CD4-positive, alpha-beta T cell treated with Interleukin-6 at 100 ng/mL for 8 hours (primary cell): Measurements from ENCODE around the gene TMCO6.

Experiments used
- DNase-seq: peaks from one replicate; pipeline ENCODE4 v3.0.0-alpha.2; 2020; ENCODE audit warnings: mixed read lengths, low spot score

TMCO6 gene

DNA sequence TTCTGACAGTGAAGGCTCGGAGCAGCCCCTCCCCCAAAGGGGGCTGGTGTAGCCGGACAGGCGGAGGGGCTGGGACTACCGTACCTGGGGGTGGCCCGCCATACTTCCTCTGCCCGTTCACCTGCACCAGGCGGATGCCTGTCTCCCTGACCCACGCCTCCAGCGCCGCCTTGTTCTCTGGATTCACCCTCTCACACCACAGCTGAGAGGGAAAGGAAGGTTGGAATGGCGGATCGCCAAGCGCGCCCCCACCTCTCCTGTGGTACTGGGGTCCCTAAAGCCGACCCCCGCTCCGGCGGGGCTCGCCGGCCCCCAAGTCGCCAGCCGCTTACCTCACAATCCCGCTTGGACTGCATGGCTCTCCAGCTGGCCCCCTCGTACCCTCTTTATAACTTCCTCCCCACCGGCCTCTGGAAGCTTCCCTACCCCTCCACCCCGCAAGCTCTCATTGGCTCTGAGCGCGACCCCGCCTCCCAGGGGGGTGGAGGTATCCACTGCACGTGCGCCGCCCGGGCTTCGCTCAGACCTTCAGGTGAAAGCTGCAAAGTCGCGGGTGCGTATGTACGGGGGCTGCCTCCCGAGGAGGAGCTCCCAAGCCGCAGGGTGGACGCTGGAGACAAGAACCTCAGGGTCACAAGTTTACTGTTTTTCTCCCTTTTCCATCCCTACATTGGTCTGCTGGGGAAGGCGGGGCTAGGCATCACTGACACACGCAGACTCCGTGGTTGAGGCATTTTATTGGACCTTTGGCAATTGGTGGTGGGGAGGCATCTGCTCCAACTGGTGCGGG is 34.1 kb downstream of the TMCO6 start, which contains the start of gene DND1:
Gene DND1 (minus strand): TSS at position 390 of the 790 bp plus-strand sequence. CDS start 34 bp downstream, at position 356.
- no peak for DNase-seq

DNA sequence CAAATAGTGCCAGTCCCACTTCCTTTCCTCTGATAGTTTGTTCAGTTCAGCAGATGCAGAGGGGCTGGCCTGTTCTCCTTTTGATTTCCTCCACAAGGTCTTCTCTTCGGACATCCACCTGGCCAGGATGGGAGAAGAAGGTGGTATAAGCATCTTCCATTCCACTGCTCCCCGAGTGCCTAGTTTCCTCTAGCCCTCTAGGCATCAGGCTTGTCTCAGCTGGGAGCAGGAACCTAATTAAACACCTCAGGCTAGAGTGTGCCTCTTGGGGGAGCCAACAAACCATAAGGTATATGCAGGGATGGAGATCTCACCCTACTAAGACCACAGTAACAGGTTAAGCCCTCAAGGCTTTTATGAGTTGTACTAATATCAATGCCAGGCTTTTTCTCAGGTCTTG is 35.0 kb downstream of the TMCO6 start:
- DNase-seq = no peak

DNA sequence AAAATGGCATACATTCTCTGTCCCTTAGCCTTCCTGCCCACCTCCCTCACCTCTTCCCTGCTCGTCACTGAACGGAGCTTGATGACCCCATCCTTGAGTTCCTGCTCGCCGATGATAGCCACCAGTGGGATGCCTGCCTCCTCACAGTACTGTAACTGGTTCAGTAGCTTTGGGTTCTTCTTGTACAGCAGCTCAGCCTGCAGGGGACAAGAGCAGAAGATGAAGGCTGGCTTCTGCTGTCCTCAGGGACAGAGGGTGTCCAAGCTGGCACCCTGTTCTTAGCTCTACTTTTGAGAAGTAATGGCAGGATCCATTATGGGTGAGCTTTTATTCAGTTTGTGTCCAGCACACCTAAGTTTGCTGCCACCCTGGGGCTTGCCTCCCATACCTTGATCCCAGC is 35.4 kb downstream of the TMCO6 start:
- DNase-seq = no peak

DNA sequence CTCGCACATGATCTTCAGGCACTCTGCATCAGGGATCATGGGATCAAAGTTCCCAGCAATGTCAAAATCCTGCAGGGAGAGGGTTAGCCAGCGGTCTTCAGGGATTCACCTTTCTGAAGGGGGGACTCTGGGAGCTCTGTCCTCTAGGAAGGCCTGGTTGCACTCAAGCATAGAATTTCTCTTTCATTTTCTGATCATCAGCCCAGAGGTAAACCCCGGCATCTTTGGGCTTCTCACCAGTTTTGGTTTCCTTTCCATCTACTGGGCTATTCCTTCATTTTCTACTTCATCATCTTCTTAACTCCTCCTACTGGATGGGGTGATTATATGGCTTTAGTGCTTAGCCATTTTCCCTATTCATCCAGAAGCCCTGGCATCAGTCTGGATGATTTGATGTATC is 38.7 kb downstream of the TMCO6 start:
- DNase-seq = no peak

DNA sequence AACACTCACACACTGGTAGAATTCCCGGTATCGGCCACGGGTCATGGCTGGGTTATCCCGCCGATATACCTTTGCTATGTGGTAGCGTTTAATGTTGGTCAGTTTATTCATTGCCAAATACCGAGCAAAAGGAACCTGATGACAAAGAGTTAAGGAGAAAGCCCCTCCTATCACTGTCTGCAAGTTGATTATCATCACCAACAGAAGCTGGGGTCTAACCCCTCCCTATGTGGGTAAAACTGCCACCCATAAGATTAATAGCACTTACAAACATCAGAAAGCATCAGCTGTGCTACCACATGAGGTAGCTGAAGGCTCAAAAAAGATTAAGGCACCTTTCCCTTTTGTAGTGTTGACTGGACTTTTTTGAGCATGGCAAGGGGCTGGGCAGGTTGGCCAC is 39.7 kb downstream of the TMCO6 start:
- no peak for DNase-seq

DNA sequence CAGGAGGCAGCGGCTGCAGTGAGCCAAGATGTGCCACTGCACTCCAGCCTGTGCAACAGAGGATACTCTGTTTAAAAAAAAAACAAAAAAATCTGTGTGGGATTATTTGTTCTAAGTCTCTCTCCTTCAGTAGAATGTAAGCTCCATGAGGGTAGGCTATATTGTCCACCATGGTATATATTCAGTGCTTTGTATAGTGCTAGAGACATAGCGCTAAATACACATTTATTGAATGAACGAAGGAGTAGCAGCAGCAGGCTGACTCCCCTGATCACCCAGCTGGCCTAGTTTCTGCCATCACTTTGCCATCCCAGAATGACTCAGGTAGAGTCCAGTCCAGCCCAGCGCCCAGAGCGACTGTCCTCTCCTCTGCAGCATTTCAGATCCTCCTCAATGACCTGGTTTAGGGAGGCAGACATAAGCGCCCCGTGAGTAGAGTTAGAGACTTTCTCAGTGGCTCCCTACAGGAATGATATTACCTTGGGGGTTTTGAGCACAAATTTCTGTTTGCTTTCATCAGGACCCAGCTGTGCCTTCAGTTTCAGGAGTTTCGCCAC is 51.2 kb downstream of the TMCO6 start:
- no peak for DNase-seq

DNA sequence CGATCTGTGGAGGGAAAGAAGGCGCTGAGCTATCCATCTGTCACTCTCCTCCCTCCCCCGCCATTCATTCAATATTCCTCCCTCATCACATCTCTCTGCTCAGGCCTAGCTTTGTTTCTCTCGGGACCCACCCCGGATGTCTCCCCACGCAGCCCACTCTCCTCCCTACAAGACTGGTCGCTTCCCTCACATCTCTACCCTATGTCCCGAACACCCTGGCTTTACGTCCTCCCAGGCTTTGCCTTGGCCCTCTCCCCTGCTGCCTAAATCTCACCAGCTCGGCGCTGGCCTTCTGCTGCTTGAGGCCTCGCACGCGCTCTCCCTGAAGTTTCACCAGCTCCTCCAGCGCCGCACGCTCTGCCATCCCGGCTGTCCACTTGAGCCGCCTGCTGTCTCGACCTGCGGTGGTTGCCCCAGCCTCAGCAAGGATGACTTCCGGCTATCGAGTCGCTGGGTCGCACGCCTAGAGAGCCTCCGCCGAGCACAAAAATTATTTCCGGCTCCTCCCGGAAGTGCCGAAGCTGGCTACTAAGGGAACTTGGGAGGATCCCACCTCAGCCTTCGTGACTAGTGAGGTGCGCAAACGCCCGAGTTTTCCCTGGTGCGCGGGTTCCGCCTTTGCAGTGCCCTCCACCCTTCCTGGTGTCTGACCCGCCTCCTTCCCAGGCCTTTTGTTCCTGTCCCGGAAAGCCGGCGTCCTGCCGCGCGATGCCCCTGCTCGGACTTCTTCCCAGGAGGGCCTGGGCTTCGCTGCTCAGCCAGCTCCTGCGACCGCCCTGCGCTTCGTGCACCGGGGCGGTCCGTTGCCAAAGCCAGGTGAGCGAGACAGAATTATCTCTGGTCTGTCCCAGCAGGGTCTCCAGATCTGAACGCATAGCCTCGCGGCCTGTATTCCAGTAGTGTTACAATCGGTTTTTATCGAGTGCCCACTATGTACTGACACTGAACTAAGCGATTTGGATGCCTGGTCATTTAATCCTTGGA is 52.0 kb downstream of the TMCO6 start, which contains the start of the genes HARS1 and HARS2:
Gene HARS1 (minus strand): TSS at position 430 of the 984 bp plus-strand sequence. CDS start 66 bp downstream, at position 364.
Gene HARS2 (plus strand): TSS at position 515 of the 984 bp plus-strand sequence. CDS start 194 bp downstream, at position 709.
- DNase-seq = peak; percentile 81

DNA sequence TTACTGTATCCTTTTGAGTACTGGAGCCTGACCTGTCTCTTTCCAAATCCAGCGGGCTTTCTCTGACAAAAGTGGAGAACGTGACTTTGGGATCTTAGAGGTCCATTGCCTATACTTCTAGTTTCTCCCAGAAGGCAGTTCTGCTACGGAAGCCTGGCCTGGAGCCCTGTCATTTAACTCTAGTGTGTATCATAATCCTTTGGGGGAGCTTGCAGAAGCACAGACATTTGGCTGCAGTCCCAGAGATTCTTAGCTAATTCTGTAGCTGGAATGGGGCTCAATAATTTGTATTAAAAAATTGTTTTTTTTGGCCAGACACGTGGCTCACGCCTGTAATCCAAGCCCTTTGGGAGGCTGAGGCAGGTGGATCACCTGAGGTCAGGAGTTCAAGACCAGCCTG is 55.0 kb downstream of the TMCO6 start:
- DNase-seq = no peak
